ENCODE data around the gene FCGBP. TPM values are rescaled to one million over a fixed set of nuclear protein-coding genes. Genes with fewer than 3 reads are reported as not detected.

Gene FCGBP
- 100 to 1,000 TPM; 223 to 230 TPM for total RNA-seq
- 10 to 100 TPM in 1 of 3 donors, 1 to 10 TPM in 2; 2.7 to 11.6 (median 3.1) TPM for polyA plus RNA-seq
- total RNA-seq: 26.7 to 376 (median 212) reads per million in 6 experiments

GRCh38 chr19:39934584-39935363 is at the start of gene FCGBP:
Gene FCGBP, minus strand, starts transcription at chr19:39934634.
- H3K36me3 Mint-ChIP-seq: peaks cover 0 to 17% (median 7%) of the 10 kb centered on the region in 3 donors
- POLR2A ChIA-PET: interaction anchor here (0.6 to 4.0 kb wide), 6 partner anchors 12 to 497 kb away, joined by 3 to 44 read pairs (median 5); partner anchors contain the start of gene PSMC4
- peaks cover 3 to 8% (median 6%) of the 10 kb centered on the region in 9 donors for H3K9me3 Mint-ChIP-seq
- H3K27ac Mint-ChIP-seq: peak within 1 kb of the TSS; percentile 67 to 97 (median 90)
- peaks cover 40 to 76% (median 75%) of the 10 kb centered on the region in 4 donors for H3K4me1 Mint-ChIP-seq
- peaks cover 0 to 2% (median 0%) of the 10 kb centered on the region in 5 donors for H3K27me3 Mint-ChIP-seq
- no peak for ATAC-seq
- no peak for DNase-seq
- peak within 1 kb of the TSS in 6 of 10 donors; percentile 43 to 70 (median 53) for H3K4me3 Mint-ChIP-seq

GRCh38 chr19:39983695-39984300 is 49.4 kb upstream of the FCGBP start:
- H3K4me3 Mint-ChIP-seq: peak overlapping the region in 1 of 10 donors; percentile 29
- ATAC-seq (no peak), DNase-seq (no peak)
- H3K36me3 Mint-ChIP-seq: peaks cover 32 to 65% (median 53%) of the 10 kb centered on the region in 3 donors
- H3K27ac Mint-ChIP-seq: peak overlapping the region in 1 of 10 donors; percentile 55
- peaks cover 0 to 47% (median 27%) of the 10 kb centered on the region in 9 donors for H3K9me3 Mint-ChIP-seq
- H3K27me3 Mint-ChIP-seq: no peaks in the 10 kb centered on the region
- H3K4me1 Mint-ChIP-seq: peaks cover 4 to 11% (median 9%) of the 10 kb centered on the region in 4 donors
- POLR2A ChIA-PET: no interaction called here

GRCh38 chr19:39982883-39983282 is 48.4 kb upstream of the FCGBP start:
- peaks cover 6 to 11% (median 8%) of the 10 kb centered on the region in 4 donors for H3K4me1 Mint-ChIP-seq
- H3K27me3 Mint-ChIP-seq: no peaks in the 10 kb centered on the region
- peaks cover 32 to 63% (median 62%) of the 10 kb centered on the region in 3 donors for H3K36me3 Mint-ChIP-seq
- ATAC-seq (no peak), DNase-seq (no peak)
- no peak overlapping the region for H3K27ac Mint-ChIP-seq
- POLR2A ChIA-PET: no interaction called here
- peaks cover 0 to 42% (median 27%) of the 10 kb centered on the region in 9 donors for H3K9me3 Mint-ChIP-seq
- H3K4me3 Mint-ChIP-seq: no peak overlapping the region

GRCh38 chr19:39974377-39975155 is 40.1 kb upstream of the FCGBP start:
- peak overlapping the region in 1 of 10 donors; percentile 69 for H3K4me3 Mint-ChIP-seq
- no peaks in the 10 kb centered on the region for H3K9me3 Mint-ChIP-seq
- DNase-seq (no peak), ATAC-seq (no peak)
- H3K27ac Mint-ChIP-seq: peak overlapping the region in 5 of 10 donors; percentile 17 to 73 (median 33)
- H3K27me3 Mint-ChIP-seq: no peaks in the 10 kb centered on the region
- H3K4me1 Mint-ChIP-seq: peaks cover 25 to 47% (median 36%) of the 10 kb centered on the region in 4 donors
- peaks cover 4 to 65% (median 24%) of the 10 kb centered on the region in 3 donors for H3K36me3 Mint-ChIP-seq
- POLR2A ChIA-PET: interaction anchor here (0.6 to 2.2 kb wide), 3 partner anchors 11 to 22 kb away, joined by 3 to 5 read pairs (median 4); partner anchors contain the start of gene ZNF546

- H3K27me3 Mint-ChIP-seq: no peaks in the 10 kb centered on the region
- peak overlapping the region; percentile 93 to 100 (median 98) for H3K4me3 Mint-ChIP-seq
- peak overlapping the region; percentile 96 to 100 (median 100) for H3K27ac Mint-ChIP-seq
- ATAC-seq: no peak
- H3K9me3 Mint-ChIP-seq: no peaks in the 10 kb centered on the region
- no peak for DNase-seq
- H3K4me1 Mint-ChIP-seq: peaks cover 33 to 62% (median 56%) of the 10 kb centered on the region in 4 donors
- POLR2A ChIA-PET: interaction anchor here (0.6 to 4.5 kb wide), 17 partner anchors 9 to 179 kb away, joined by 4 to 96 read pairs (median 8); partner anchors contain the start of genes DYRK1B, ZNF546 and ZNF780A
- H3K36me3 Mint-ChIP-seq: peaks cover 4 to 38% (median 14%) of the 10 kb centered on the region in 3 donors
Observed at GRCh38 chr19:39971380-39972035, 37.1 kb upstream of the FCGBP start.

- ATAC-seq: peak; percentile 95 to 96
- H3K4me1 Mint-ChIP-seq: peaks cover 33 to 62% (median 56%) of the 10 kb centered on the region in 4 donors
- H3K27me3 Mint-ChIP-seq: no peaks in the 10 kb centered on the region
- peaks cover 4 to 35% (median 14%) of the 10 kb centered on the region in 3 donors for H3K36me3 Mint-ChIP-seq
- DNase-seq: peak; percentile 93 to 99 (median 98)
- H3K9me3 Mint-ChIP-seq: no peaks in the 10 kb centered on the region
- peak within 1 kb of the TSS; percentile 93 to 100 (median 98) for H3K4me3 Mint-ChIP-seq
- POLR2A ChIA-PET: interaction anchor here (0.6 to 4.5 kb wide), 27 partner anchors 10 to 526 kb away, joined by 3 to 96 read pairs (median 8); partner anchors contain the start of genes DYRK1B, FBL, SUPT5H and ZNF546
- peak within 1 kb of the TSS; percentile 96 to 100 (median 100) for H3K27ac Mint-ChIP-seq
Observed at GRCh38 chr19:39970675-39971379, 36.4 kb upstream of the FCGBP start, which contains the start of gene PSMC4. Gene PSMC4, plus strand, starts transcription at chr19:39971165. Its CDS starts 38 bp downstream, at chr19:39971203.

- Mint-ChIP-seq H3K9me3 (no peaks in the 10 kb centered on the region), H3K36me3 (peaks cover under 1 to 30% (median 9%) of the 10 kb centered on the region in 3 donors), H3K27me3 (no peaks in the 10 kb centered on the region), H3K4me1 (peaks cover 33 to 59% (median 56%) of the 10 kb centered on the region in 4 donors), H3K27ac (peak overlapping the region; percentile 96 to 100 (median 100)), H3K4me3 (peak overlapping the region; percentile 93 to 100 (median 98))
- POLR2A ChIA-PET: interaction anchor here (0.7 to 4.5 kb wide), 25 partner anchors 9 to 525 kb away, joined by 3 to 96 read pairs (median 8); partner anchors contain the start of genes DYRK1B, FBL, SUPT5H and ZNF546
- DNase-seq: no peak
- peak; percentile 39 to 48 for ATAC-seq
Observed at GRCh38 chr19:39970425-39970674, 35.9 kb upstream of the FCGBP start.

GRCh38 chr19:39969681-39970424 is 35.4 kb upstream of the FCGBP start:
- Mint-ChIP-seq H3K27me3 (no peaks in the 10 kb centered on the region), H3K36me3 (peaks cover 0 to 26% (median 6%) of the 10 kb centered on the region in 3 donors), H3K27ac (peak overlapping the region; percentile 96 to 100 (median 100)), H3K4me1 (peaks cover 33 to 58% (median 56%) of the 10 kb centered on the region in 4 donors), H3K4me3 (peak overlapping the region; percentile 93 to 100 (median 98)), H3K9me3 (no peaks in the 10 kb centered on the region)
- POLR2A ChIA-PET: interaction anchor here (0.7 to 4.5 kb wide), 25 partner anchors 9 to 525 kb away, joined by 3 to 96 read pairs (median 8); partner anchors contain the start of genes DYRK1B, FBL, SUPT5H and ZNF546
- ATAC-seq (no peak), DNase-seq (peak in 1 of 10 donors; percentile 16)

- Mint-ChIP-seq H3K9me3 (no peaks in the 10 kb centered on the region), H3K4me3 (peak overlapping the region; percentile 93 to 100 (median 98)), H3K27me3 (no peaks in the 10 kb centered on the region), H3K27ac (peak overlapping the region; percentile 96 to 100 (median 100)), H3K4me1 (peaks cover 33 to 58% (median 55%) of the 10 kb centered on the region in 4 donors), H3K36me3 (peaks cover 0 to 20% (median 2%) of the 10 kb centered on the region in 3 donors)
- no peak for ATAC-seq
- DNase-seq: no peak
- POLR2A ChIA-PET: interaction anchor here (0.7 to 4.5 kb wide), 11 partner anchors 11 to 157 kb away, joined by 3 to 96 read pairs (median 19); no protein-coding TSS in a partner anchor
Observed at GRCh38 chr19:39969266-39969665, 34.8 kb upstream of the FCGBP start.

- Mint-ChIP-seq H3K36me3 (peaks cover 0 to 15% (median 2%) of the 10 kb centered on the region in 3 donors), H3K9me3 (no peaks in the 10 kb centered on the region), H3K27me3 (no peaks in the 10 kb centered on the region), H3K4me3 (peak overlapping the region in 8 of 10 donors; percentile 93 to 100 (median 98)), H3K27ac (peak overlapping the region; percentile 96 to 100 (median 100)), H3K4me1 (peaks cover 33 to 57% (median 56%) of the 10 kb centered on the region in 4 donors)
- ATAC-seq (no peak), DNase-seq (no peak)
- POLR2A ChIA-PET: interaction anchor here (0.7 to 4.5 kb wide), 9 partner anchors 10 to 57 kb away, joined by 3 to 96 read pairs (median 39); no protein-coding TSS in a partner anchor
Observed at GRCh38 chr19:39968789-39969188, 34.4 kb upstream of the FCGBP start.
